GM10847 (cell line): ENCODE results near the gene CPLX3.

Experiments
- POLR2A ChIP-seq: IDR thresholded peaks from 2 replicates; pipeline ENCODE4 v1.6.1; 2011; ENCODE audit not compliant: insufficient read length; ENCODE audit errors: extremely low read depth

CPLX3 gene

GRCh38 chr15:74841891-74842373 is 15.5 kb downstream of the CPLX3 start:
- no peak for TF ChIP-seq POLR2A

GRCh38 chr15:74842581-74843444 is 16.4 kb downstream of the CPLX3 start, which contains the start of gene ULK3:
Gene ULK3 (minus strand): TSS chr15:74843156. CDS start chr15:74843105, 51 bp downstream.
- peak; percentile 42 for TF ChIP-seq POLR2A

GRCh38 chr15:74843445-74843828 is 17.0 kb downstream of the CPLX3 start:
- no peak for TF ChIP-seq POLR2A

- no peak for TF ChIP-seq POLR2A
These were observed 17.5 kb downstream of the CPLX3 start for GRCh38 chr15:74843891-74844299.

DNA sequence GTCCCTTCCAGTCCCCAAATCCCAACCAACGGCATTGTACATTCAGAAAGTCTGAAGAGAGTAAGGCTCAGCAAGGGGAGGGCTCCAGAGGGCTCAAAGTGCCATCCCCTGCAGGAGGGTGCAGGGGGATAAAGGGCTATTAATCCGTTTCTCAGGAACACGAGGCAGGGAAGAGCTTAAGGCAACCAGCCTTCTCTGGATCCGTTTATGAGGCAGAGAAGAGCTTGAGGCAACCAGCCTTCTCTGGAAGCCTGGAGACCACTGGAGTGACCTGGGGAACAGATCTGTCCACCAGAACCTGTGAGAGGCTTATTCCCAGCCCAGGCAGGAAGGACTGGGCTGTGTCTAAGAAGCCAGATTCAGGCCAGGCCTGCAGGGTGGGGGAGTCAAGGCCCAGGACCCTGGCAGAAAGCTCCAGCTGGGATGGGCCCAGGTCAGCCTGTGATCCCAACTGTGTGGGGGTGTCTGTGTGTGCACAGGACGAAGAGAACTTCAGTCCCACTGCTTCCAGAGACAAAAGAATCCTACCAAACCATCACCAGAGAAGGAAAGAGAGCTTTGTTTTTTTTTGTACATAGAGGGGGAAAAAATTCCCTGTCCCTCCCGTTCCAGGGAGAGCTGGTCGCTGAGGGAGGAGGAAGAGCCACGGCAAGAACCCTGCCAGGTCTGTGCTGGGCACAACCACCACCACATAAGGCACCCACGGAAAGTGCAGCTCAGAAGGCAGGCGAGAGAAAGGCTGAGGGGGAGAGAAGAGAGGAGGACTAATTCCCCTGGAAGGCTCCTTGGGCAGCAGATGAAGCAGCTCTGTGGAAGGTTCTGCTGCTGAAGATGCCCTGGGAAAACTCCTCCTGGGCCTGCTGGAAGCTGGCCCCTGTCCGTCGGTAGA is 18.1 kb downstream of the CPLX3 start:
- TF ChIP-seq POLR2A: no peak

DNA sequence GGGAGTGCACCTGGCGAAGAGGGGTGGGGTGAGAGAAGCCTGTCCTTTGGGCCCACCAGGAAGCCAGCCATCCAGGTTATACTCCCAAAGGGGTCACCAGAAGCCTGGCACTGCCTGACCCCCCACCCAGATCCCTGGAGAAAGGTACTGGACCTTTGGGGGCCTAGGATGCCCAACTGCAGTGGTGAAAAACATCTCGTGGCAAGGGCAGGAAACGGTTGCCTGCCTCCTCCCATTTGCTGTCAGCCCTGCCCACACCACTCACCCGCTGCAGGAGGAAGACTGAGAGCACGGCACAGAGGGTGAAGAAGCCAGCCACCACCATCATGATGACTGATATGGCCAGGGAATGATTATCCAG is 18.8 kb downstream of the CPLX3 start:
- no peak for TF ChIP-seq POLR2A

DNA sequence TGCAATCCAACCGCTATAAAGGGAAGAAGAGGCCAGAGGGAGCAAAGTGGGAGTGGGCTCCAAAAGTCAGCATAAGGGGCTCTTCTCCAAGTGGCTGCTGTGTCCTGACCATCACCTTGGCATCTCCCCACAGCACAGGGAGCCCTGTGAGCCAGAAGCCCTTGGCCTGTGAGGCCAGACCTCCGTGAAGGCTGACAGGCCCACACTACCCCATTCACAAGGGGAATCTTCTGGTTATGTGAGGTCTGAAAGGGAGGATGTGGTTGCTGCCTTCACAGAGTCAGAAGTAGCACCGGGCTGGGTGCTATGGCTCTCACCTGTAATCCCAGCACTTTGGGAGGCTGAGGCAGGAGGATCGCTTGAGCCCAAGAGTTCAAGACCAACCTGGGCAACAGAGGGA is 19.2 kb downstream of the CPLX3 start:
- no peak for TF ChIP-seq POLR2A

DNA sequence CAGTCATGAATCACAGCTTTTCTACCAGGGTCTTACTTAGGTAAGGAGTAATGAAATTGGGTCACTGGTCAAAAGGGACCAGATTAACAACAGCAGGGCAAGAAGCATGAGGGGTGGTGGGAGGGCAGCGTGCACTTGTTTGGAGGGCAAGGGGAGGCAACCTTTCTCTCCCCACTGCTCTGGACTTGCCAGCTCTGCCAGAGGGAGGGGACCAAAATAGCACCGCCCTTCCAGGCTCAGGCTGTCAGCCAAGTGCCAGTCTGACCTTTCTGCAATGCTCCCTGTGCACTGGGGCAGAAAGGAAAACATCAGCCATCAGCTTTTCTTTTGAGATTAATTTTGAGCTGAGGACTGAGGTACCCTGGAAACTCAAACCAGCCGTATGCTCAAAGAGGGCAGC is 21.0 kb downstream of the CPLX3 start:
- no peak for TF ChIP-seq POLR2A

GRCh38 chr15:74850393-74850792 is 24.0 kb downstream of the CPLX3 start:
- no peak for TF ChIP-seq POLR2A

GRCh38 chr15:74851960-74852359 is 25.5 kb downstream of the CPLX3 start:
- no peak for TF ChIP-seq POLR2A

- TF ChIP-seq POLR2A: no peak
These were observed 28.1 kb downstream of the CPLX3 start for GRCh38 chr15:74854453-74855022.

DNA sequence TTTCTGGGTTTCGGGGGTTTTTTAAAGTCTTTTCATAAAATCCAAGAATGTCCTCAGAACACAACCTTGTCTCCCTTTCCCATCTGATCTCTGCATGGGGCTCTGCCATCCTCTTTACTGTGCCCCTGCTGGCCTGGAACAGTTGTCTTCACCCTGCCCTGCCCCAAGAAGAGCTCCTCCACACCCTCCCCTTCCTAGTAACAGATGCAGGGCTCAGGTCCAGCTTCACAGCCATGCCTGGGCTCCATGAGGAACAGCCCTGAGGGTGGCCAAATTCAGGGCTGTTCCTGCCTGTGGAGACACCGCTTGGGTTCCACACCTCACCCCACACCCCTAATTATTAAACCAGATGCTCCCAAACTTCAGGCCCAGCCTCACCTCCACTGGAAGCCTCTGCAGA is 29.4 kb downstream of the CPLX3 start:
- TF ChIP-seq POLR2A: no peak

DNA sequence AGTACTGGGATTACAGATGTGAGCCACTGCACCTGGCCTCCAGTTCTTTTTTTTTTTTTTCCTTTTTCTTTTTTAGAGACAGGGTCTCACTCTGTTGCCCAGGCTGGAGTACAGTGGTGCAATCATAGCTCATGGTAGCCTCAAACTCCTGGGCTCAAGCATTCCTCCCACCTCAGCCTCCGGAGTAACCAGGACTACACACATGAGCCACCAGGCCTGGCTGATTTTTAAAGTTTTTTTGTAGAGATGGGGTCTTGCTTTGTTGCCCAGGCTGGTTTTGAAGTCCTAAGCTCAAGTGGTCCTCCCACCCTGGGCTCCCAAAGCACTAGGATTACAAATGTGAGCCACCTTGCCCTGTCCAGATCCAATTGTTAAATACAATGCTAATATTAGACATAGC is 30.1 kb downstream of the CPLX3 start:
- no peak for TF ChIP-seq POLR2A

DNA sequence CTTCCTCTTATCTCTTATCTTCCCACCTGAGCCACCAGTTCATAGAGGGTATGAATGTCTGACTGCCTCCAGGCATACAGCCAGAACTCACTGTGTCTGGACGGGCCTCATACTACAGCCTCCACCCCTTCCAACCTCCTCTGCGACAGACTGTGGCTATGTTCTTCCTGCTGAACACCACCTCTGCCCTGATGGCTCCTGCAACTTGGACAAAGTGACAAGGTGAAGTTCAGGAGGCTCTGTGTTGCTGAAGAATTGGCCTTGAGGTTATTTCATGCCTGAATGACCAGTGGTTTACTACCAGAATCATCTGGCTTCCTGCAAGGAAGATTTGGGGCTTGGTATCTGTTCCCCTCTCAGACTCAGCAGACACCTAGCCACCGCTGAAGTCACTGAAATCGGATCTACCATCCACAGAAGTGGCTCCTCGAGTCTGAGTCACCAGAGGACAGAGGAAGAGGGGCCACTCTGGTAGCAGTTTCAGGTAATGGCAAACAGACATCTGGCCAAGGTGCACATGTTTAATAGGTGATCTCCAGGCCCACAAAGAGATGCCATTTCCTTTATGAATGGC is 30.7 kb downstream of the CPLX3 start:
- no peak for TF ChIP-seq POLR2A

- TF ChIP-seq POLR2A: no peak
These were observed 31.4 kb downstream of the CPLX3 start for GRCh38 chr15:74857671-74858368.

- no peak for TF ChIP-seq POLR2A
These were observed 31.9 kb downstream of the CPLX3 start for GRCh38 chr15:74858369-74858740.
